Right cardiac atrium (tissue), 5 donors: Measurements from ENCODE around the gene UST. TPM values are rescaled to one million over a fixed set of nuclear protein-coding genes. Genes with fewer than 3 reads are reported as not detected.
A peak's percentile ranks its signal among the peaks of the same experiment; 100 is the strongest.
"Not testable (repeated sequence)": the region's sequence is repeated elsewhere in the genome, so short reads cannot be mapped to it uniquely, and the experiment has no call there.

ENCODE experiments used
- ATAC-seq, 2 donors: fragments of 200-7000 bp; cut with Tn5 transposase; one replicate each; pipeline versions ENCODE4 v1.8.0 to v1.9.1; 2020; ENCODE audit warnings: moderate library complexity in 2 of 2, mild to moderate bottlenecking in 1 of 2
- DNase-seq, 3 donors: peaks; one replicate each; pipeline ENCODE4 v3.0.0-alpha.2; 2020
- H3K27ac ChIP-seq: one replicate; pipeline ENCODE4 v1.5.1; 2013; ENCODE audit warnings: mild to moderate bottlenecking, low read length, control low read depth, moderate library complexity
- H3K27me3 ChIP-seq: one replicate; pipeline ENCODE4 v1.6.1; 2013; ENCODE audit not compliant: control insufficient read depth, insufficient read depth
- H3K4me1 ChIP-seq: one replicate; pipeline ENCODE4 v1.6.1; 2013; ENCODE audit warnings: low read length; ENCODE audit not compliant: control insufficient read depth, insufficient read depth
- H3K4me3 ChIP-seq: one replicate; pipeline ENCODE4 v1.5.1; 2013; ENCODE audit warnings: low read length, control low read depth
- H3K9me3 ChIP-seq: one replicate; pipeline ENCODE4 v1.6.1; 2013; ENCODE audit warnings: low read length; ENCODE audit not compliant: control insufficient read depth
- WGBS: extraction: QIAGEN DNeasy Blood & Tissue Kit; methylation state at CpG from one replicate; pipeline ENCODE4 v1.1.7; 2013; 5-methylcytosine and 5-hydroxymethylcytosine counted together
- intact Hi-C, 4 donors: fragments of 100-400 bp; cut with DNase I; formaldehyde crosslinking; loops; one replicate each; pipeline versions ENCODE4 v1.11.0 to v1.14.0; 2022 to 2023
- polyA plus RNA-seq: library from polyadenylated mRNA; stranded (reverse); fragments of 200-250 nt; gene quantifications from one replicate; pipeline ENCODE4 v1.2.3, GENCODE V29; 2013
- total RNA-seq, 4 donors: library from RNA; stranded (reverse); fragmentation: NEBNext Ultra II Directional; extraction: Animal tissue kit (Norgen Biotek cat#: 25700); gene quantifications; one replicate each; pipeline ENCODE4 v1.2.1, GENCODE V29; 2021
- donor health status: healthy with polysubstance abuse.
- donor health status: DM: no; HTN: yes; CAD: no.
- donor health status: DM: no; HTN: no; CAD: no.
- donor health status: DM: no; HTN: yes; CAD: no; lungs with severe emphysema.
- donor health status: DM: yes; HTN: yes; CAD: no.

The UST gene
- total and polyA plus RNA-seq, 5 donors = 4.4 to 5.9 (median 5.1) TPM

- H3K4me1 ChIP-seq = no peaks in the 10 kb centered on the region
- no peak overlapping the region for H3K4me3 ChIP-seq
- intact Hi-C loops = no loop called here
- ATAC-seq = no peak
- no peaks in the 10 kb centered on the region for H3K27me3 ChIP-seq
- no peaks in the 10 kb centered on the region for H3K9me3 ChIP-seq
- no peak for DNase-seq
- no peak overlapping the region for H3K27ac ChIP-seq
- WGBS = 41% methylated on average over 1 of the region's 1 CpG
Observed at GRCh38 chr6:149095842-149096241, 349.0 kb downstream of the UST start.

- DNase-seq = no peak
- no peaks in the 10 kb centered on the region for H3K4me1 ChIP-seq
- no peaks in the 10 kb centered on the region for H3K27me3 ChIP-seq
- H3K9me3 ChIP-seq = no peaks in the 10 kb centered on the region
- WGBS = 92% methylated on average over 2 of the region's 2 CpGs
- intact Hi-C loops = no loop called here
- ATAC-seq = no peak
- no peak overlapping the region for H3K27ac ChIP-seq
- no peak overlapping the region for H3K4me3 ChIP-seq
Observed at GRCh38 chr6:149097794-149098193, 351.0 kb downstream of the UST start.

GRCh38 chr6:149098700-149099276, 352.0 kb downstream of the UST start:
- Histone ChIP-seq H3K27me3 (no peaks in the 10 kb centered on the region), H3K27ac (no peak overlapping the region), H3K4me1 (no peaks in the 10 kb centered on the region), H3K4me3 (no peak overlapping the region), H3K9me3 (no peaks in the 10 kb centered on the region)
- DNase-seq = no peak
- no peak for ATAC-seq
- 94% methylated on average over 4 of the region's 4 CpGs for WGBS
- intact Hi-C loops = no loop called here

GRCh38 chr6:149102324-149102723, 355.5 kb downstream of the UST start:
- intact Hi-C loops = no loop called here
- no peak for DNase-seq
- H3K9me3 ChIP-seq = no peaks in the 10 kb centered on the region
- no peak overlapping the region for H3K4me3 ChIP-seq
- H3K4me1 ChIP-seq = no peaks in the 10 kb centered on the region
- no peak for ATAC-seq
- no peaks in the 10 kb centered on the region for H3K27me3 ChIP-seq
- H3K27ac ChIP-seq = no peak overlapping the region

- ATAC-seq, H3K27me3 ChIP-seq, H3K27ac ChIP-seq, H3K9me3 ChIP-seq, intact Hi-C loops, H3K4me1 ChIP-seq, DNase-seq, H3K4me3 ChIP-seq: not testable (repeated sequence)
- 95% methylated on average over 3 of the region's 3 CpGs for WGBS
Observed at GRCh38 chr6:149103950-149104349, 357.1 kb downstream of the UST start.

- intact Hi-C loops = no loop called here
- Histone ChIP-seq H3K9me3 (no peaks in the 10 kb centered on the region), H3K27ac (no peak overlapping the region), H3K4me3 (no peak overlapping the region), H3K4me1 (no peaks in the 10 kb centered on the region), H3K27me3 (no peaks in the 10 kb centered on the region)
- 67% methylated on average over 5 of the region's 5 CpGs for WGBS
- ATAC-seq = peak in 1 of 2 donors; percentile 43
- no peak for DNase-seq
Observed at GRCh38 chr6:149107520-149107919, 360.7 kb downstream of the UST start.

- DNase-seq (no peak), ATAC-seq (peak in 1 of 2 donors; percentile 60)
- no peaks in the 10 kb centered on the region for H3K4me1 ChIP-seq
- no peaks in the 10 kb centered on the region for H3K27me3 ChIP-seq
- 64% methylated on average over 5 of the region's 5 CpGs for WGBS
- no peaks in the 10 kb centered on the region for H3K9me3 ChIP-seq
- intact Hi-C loops = no loop called here
- no peak overlapping the region for H3K4me3 ChIP-seq
- H3K27ac ChIP-seq = no peak overlapping the region
Observed at GRCh38 chr6:149108038-149108748, 361.4 kb downstream of the UST start.

GRCh38 chr6:149108749-149109100, 361.9 kb downstream of the UST start:
- intact Hi-C loops = no loop called here
- ATAC-seq = no peak
- Histone ChIP-seq H3K4me3 (no peak overlapping the region), H3K4me1 (no peaks in the 10 kb centered on the region), H3K27ac (no peak overlapping the region), H3K9me3 (no peaks in the 10 kb centered on the region), H3K27me3 (no peaks in the 10 kb centered on the region)
- no peak for DNase-seq
- 86% methylated on average over 3 of the region's 3 CpGs for WGBS

GRCh38 chr6:149109397-149110070, 362.7 kb downstream of the UST start:
- intact Hi-C loops = no loop called here

GRCh38 chr6:149111556-149112115, 364.8 kb downstream of the UST start:
- no peaks in the 10 kb centered on the region for H3K9me3 ChIP-seq
- no peaks in the 10 kb centered on the region for H3K4me1 ChIP-seq
- intact Hi-C loops = no loop called here
- 79% methylated on average over 2 of the region's 2 CpGs for WGBS
- no peak overlapping the region for H3K27ac ChIP-seq
- no peaks in the 10 kb centered on the region for H3K27me3 ChIP-seq
- ATAC-seq = no peak
- DNase-seq = no peak
- H3K4me3 ChIP-seq = no peak overlapping the region

More at GRCh38 chr6:149109397-149110070, 362.7 kb downstream of the UST start:
- Histone ChIP-seq H3K27ac (no peak overlapping the region), H3K9me3 (no peaks in the 10 kb centered on the region), H3K4me1 (no peaks in the 10 kb centered on the region), H3K27me3 (no peaks in the 10 kb centered on the region), H3K4me3 (no peak overlapping the region)
- 91% methylated on average over 5 of the region's 5 CpGs for whole genome bisulfite sequencing
- DNase-seq (no peak), ATAC-seq (no peak)

GRCh38 chr6:149112976-149113375, 366.1 kb downstream of the UST start:
- no peak for DNase-seq
- Histone ChIP-seq H3K9me3 (no peaks in the 10 kb centered on the region), H3K27ac (no peak overlapping the region), H3K4me3 (no peak overlapping the region), H3K27me3 (no peaks in the 10 kb centered on the region), H3K4me1 (no peaks in the 10 kb centered on the region)
- intact Hi-C loops = no loop called here
- no peak for ATAC-seq
- WGBS = 86% methylated on average over 2 of the region's 2 CpGs
